MM.1S (cell line): ENCODE measurements around the gene MAGOHB.

Source experiments
- CTCF ChIP-seq: fragments of 300-600 bp; sonication (generic); IDR thresholded peaks from 2 replicates; pipeline ENCODE4 v1.5.1; 2016; ENCODE audit warnings: antibody characterized with exemption, low read length, mixed read lengths
- EZH2phosphoT487 ChIP-seq: fragments of 300-600 bp; sonication (generic); IDR thresholded peaks from 2 replicates; pipeline ENCODE4 v1.6.1; 2018; ENCODE audit warnings: antibody characterized with exemption, low read length

GRCh38 chr12:10620078-10620779 is 6.8 kb upstream of the MAGOHB start:
- TF ChIP-seq CTCF (no peak), EZH2phosphoT487 (no peak)
